ENCODE results near the gene PGLYRP1.

Gene PGLYRP1, protein sequence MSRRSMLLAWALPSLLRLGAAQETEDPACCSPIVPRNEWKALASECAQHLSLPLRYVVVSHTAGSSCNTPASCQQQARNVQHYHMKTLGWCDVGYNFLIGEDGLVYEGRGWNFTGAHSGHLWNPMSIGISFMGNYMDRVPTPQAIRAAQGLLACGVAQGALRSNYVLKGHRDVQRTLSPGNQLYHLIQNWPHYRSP

DNA sequence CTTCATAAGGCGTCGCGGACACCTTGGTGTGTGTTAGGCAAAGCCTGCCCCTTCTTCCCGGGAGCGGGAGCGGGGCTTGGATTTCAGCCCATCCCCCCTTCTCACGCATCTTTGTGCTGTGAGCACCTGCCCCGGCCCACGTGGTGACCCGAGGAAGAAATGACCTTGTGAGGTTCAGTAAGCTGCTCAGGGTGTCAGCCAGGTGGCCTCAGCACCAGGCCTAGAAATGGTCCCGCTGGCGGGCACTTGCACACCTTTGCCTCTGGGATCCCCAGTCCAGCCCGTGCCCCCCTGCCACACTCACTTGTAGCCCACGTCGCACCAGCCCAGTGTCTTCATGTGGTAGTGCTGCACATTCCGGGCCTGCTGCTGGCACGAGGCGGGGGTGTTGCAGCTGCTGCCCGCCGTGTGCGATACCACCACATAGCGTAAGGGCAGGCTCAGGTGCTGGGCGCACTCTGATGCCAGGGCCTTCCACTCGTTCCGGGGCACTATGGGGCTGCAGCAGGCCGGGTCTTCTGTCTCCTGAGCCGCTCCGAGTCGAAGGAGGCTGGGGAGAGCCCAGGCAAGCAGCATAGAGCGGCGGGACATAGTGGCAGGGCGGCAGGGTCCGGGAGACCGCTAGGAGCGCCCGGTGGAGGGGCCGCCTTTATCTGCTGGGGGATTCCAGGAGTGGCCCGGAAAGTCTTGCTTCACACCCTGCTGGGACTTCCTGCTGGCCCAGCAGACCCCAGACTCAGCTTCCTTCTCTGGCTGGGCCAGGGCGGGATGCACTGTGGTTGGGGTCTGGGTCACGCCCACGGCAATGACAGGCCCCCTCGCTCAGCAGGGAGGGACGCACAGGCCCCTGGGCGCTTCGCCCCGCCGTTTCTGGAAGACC is at the start of gene PGLYRP1:
PGLYRP1 (minus strand) TSS at position 623 of the 880 bp plus-strand sequence; CDS start at position 591, 32 bp downstream.
- DNase-seq, result no peak

DNA sequence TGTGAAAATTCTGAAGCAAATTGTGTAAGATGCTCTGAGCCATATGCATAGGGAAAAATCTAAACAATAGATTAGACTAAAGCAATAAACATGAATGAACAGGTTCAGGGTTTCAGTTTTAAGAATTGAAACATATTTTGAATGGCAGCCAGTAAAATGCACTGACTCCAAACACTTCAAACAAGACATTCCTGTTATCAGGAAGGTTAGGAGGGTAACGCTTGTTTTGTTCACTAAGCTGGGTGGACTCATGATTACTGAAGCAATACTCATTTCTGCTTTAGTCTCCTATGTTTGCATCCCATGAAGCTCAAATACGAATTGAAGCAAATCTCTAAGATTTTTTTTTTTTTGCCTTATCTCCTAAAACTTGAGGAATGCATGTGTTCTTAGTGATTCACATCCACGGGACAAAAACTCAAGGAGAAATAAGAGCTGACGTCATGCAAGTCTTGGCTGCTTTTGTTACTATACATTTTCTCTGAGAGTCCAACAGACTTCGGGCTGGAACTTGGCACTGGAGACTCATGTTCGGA is 47.0 kb upstream of the PGLYRP1 start:
- no peak for DNase-seq

DNA sequence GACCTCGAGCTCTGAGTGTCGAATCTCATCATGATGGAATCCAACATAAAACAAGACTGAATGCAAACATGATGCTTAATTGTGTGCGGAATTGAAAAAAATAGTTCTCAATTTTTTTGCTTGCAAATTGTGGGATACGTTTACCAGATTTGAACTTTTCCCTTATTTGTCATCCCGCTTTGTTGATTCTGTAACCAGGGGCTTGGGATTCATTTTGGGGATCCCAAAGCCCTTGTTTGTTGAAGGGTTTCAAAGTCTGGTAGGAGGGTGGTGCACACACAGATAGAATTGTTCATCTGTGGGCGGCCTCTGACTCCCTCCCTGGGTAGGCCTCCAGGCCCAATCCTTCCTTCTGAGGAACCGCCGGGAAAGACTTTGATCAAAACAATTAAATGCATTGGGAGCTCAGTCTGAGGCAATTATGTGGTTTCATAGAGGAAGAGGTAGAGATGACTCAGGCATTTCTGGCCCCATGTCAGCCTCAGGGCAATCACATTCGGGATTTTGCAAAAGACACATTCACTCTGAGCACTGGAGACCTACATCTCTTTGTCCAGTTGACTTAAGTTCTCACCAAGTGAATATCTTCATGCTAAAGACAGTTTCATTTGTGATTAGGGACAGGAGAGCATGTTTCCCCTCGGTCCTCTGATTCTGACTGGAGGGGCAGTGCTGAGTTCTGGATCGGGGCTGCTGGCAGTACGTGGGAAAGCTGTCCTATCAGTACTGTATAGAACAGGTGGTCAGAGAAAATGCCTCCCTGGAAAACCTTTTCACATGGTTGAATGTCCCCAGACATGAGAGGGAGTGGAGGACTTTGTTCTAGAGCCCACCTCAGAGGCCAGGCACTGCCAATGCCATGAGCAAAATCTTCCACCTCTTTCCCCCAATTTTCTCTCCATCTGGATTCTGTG is 45.7 kb upstream of the PGLYRP1 start:
- no peak for DNase-seq

DNA sequence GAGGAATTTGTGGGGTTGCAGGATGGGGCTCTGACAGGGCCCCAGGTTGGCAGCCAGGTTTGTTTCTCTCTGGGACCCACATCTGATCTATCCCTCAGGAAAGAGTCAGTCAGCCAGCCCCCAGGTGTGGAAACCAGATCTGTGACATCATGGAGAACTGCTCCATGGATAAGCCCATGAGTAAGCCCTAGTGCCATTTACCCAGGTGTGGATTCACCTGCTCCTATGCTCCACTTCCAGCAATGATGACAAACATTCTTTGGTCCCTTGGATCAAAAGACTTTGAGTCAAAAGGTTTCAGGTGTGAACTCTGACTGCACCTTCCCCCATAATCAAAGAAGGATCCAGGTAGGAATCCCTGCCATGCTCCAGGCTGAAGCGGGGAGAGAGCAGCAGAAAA is 44.8 kb upstream of the PGLYRP1 start:
- DNase-seq, result no peak

DNA sequence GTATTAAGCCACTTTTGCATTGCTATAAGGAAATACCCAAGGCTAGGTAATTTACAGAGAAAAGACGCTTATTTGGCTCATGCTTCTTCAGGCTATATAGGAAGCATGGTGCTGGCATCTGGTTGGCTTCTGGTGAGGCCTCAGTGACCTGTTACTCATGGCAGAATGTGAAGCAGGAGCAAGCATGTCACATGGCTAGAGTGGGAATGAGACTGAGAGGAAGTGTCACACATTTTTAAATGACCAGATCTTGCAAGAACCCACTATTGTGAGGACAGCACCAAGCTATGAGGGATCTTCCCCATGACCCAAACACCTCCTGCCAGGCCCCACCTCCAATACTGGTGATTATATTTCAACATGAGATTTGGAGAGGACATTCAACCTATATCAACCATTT is 43.6 kb upstream of the PGLYRP1 start:
- no peak for DNase-seq

DNA sequence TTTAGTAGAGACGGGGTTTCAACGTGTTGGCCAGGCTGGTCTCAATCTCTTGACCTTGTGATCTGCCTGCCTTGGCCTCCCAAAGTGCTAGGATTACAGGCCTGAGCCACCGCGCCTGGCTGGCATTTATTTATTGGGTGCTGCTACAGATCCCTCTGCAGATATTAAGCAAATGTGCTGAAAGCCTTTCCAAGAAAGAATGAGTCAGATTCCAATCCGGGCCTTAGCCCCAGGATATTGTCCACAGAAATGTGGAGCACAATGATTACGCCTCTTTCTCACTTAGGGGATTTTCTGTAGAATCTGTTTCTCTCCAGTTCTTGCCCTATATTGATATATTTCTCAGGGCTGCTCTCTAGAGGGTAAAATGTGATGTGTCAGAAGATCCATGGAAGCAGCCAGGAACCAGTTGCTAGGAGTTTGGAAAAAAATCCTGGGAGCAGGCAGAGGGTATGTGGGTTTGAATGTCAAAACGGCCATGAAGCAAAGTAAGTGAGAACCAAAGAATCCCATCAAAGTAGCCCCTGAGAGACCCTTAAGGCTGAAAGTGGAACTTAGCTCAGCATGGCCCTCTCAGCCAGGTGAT is 42.7 kb upstream of the PGLYRP1 start:
- no peak for DNase-seq

DNA sequence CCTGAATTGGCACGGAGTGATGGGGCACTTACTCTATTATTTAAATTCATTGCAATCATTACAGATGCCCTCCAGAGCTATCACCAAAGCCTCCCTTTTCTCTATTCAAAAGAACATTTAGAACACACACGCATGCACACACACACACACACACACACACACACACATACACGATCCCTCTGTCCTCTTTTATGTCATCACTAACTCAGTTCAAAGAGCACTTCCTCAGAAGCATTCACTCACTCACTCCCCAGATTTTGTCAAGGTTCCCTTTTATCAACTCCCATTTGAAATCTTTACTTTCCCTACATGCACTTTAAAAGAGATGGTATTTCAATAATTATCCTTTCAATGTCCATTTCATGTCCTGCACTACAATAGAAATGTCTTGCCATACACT is 40.3 kb upstream of the PGLYRP1 start:
- no peak for DNase-seq

DNA sequence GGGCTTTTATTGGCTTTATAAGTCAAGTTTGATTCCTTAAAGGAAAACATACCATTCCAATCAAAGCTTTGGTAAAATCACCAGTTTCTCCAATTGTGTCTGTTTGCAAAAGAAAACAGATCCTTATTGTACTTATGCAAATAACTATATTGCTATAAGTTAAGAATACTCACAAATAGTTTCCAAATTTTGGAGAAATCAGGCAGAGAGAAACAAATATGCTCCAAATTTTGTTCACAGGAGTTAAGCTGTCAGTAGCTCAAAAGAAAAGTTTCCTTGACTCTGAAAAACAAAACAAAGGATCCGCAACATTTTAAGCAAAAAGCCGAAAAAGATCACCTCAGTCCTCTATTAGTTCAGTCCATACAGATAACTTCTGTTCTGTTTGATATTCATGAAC is 37.2 kb upstream of the PGLYRP1 start:
- no peak for DNase-seq

DNA sequence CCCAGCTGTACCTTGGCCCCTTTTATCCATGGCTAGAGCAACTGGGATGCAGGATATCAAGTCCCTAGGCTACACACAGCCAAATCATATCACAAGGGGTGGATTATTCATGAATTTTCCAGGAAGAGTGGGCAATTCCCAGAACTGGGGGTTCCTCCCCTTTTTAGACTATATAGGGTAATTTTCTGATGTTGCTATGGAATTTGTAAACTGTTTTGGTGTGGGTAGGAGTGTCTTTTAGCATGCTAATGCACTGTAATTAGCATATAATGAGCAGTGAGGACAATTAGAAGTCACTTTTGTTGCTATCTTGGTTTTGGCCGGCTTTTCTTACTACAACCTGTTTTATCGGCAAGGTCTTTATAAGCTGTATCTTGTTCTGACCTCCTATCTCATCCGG is 35.9 kb upstream of the PGLYRP1 start:
- DNase-seq, result no peak

DNA sequence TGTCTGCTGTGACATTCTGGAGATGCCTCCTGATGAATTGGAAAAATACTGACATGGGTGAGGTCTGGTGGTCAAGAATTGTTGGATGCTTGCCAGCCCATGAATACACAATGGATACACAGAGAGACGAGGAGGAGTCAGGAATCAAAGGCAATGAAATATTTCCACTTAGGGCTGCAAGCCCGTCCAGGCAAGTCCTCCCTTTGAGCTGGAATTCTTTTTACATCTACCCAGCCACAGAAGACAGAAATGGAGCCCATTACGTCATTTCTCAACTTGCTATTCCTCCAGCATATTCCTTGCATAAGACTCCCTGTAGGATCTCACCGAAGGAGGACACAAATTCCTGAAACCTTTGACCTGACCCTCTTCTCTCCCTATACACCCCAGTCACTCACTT is 33.7 kb upstream of the PGLYRP1 start:
- no peak for DNase-seq

DNA sequence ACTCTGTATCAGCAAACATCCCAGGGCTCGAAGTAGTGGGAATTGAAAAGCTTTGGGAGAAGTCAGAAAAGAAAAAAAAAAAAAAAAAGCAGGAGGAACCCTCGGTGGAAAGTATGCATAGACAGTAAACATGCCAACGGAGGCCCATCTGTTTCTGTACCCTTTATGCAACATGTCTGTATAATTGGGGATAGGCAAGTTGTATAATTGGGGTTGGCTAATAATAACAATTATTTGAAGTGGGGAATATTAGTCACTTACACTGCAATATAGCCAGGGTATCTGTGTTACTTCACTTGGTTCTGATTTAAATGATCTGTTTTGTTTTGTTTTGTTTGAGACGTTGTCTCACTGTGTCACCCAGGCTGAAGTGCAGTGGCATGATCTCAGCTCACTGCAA is 30.0 kb upstream of the PGLYRP1 start:
- no peak for DNase-seq

DNA sequence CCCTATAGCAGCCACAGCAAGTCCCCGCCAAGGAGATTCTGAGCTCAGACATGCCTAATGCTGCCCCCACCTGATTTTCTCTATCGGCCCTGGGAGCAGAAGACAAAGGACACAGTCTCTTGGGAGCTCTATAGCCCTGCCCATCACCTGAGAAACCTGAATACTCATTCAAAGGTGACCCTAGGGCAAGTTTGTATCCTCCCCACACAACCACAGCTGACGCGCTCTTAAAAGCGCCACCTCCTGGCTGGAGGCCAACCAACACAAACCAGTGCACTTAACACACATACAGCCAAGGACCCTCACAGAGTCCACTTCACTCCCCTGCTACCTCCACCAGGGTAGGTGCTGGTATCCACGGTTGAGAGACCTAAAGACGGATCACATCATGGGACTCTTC is 26.7 kb upstream of the PGLYRP1 start:
- no peak for DNase-seq

DNA sequence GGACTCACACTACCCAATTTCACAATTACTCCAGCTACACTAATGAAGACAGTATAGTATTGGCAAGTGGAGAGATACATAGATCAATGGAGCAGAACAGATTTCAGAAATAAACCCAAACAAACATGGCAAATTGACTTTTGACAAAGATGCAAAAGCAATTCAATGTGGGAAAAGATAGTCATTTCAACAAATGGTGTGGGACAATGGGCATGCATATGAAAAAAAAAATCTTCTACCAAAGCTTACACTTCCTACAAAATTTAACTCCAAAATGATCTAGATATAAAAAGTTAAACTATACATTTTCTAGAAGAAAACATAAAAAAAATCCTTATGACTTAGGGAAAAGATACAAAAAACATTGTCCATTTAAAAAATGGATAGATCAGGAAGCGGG is 20.7 kb upstream of the PGLYRP1 start:
- no peak for DNase-seq

DNA sequence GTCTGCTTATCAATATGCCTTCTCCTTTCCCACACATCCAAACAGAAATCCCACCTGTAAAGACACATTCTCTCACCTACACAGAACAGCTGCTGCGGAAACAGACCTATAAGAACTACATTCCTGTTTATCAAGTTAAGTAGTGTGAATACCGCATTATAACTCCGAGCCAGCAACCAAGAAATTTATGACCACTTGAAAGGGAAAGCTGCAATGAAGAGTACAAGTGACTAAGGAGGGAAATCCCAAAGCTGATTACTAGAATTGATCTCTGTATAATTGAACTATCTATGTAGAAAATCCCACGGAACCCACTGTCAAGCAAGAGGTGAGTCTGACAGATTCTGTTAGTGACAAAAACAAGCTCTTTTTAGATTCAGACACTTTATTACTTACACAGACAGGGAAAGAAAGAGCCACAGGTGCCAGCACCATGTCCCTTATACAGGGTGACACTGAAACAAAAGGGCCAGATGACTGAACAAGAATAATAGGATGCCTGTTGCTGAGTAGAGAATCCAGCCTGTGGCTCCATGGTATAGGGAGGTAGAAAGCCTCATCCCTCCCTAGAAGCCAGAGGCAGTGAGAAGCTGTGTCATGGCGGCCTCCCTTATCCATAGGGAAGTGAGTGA is 19.5 kb upstream of the PGLYRP1 start:
- no peak for DNase-seq

DNA sequence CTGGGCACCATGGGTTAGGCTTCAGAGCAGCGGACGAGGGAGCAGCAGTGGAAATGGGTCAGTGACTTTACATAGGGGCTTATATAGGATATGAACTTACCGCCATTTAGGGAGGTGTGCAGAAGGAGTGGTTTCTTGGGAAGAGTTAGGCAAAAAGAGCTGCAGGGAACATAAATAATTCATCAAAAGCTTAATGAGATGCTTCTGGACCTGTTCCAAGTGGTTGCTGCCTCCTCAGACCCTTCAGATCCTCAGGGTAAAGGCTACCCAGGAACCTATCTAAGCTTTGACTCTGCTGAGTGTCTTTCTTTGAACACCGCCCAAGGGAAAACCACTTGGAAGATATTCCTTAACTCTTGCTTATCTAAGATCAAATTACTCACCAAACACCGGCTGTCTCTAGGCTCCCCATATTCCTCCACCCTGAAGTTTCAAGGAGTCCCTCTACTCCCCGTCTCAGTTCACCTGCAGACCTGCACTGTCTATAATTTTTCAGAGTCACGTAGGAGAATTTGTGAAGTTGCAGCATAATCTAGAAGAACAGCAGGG is 18.2 kb upstream of the PGLYRP1 start, which contains the start of gene IGFL4:
IGFL4 (minus strand) TSS at position 51 of the 549 bp plus-strand sequence; CDS start at position 11, 40 bp downstream.
- DNase-seq, result no peak

DNA sequence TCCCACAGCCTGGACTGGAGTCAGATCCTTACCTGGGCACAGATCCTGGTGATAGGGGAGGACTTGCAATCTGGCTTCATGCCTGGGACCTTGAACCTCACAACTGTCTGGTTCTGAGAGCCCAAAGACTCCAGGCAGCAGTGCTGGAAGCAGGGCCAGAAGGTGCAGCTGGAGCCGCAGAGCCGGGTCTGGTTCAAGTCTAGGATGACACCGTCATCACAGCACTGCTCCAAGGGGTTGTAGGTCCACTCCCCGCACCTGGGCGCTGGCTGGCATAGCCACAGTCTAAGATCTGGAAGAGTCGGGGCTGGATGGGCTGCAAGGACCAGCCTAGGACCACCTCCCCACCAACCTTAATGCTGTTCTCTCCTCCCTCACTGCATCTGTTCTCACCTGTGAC is 17.3 kb upstream of the PGLYRP1 start:
- no peak for DNase-seq

DNA sequence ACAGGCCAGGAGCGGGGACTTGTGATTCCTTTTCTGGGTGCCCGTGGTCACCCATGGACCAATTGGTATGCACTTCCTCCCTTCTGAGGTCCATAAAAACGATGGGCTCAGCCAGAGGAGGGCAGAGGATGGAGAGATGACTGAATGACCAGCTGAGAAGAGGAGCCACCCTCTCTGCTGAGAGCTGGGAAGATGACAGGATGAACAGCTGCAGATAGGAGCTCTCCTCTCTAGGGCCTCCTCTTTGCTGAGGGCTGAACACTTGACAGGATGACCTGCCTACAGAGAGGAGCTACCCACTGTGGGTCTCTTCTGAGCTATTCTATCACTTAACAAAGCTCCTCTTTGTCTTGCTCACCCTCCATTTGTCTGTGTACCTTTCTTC is 13.9 kb upstream of the PGLYRP1 start:
- DNase-seq, result no peak

DNA sequence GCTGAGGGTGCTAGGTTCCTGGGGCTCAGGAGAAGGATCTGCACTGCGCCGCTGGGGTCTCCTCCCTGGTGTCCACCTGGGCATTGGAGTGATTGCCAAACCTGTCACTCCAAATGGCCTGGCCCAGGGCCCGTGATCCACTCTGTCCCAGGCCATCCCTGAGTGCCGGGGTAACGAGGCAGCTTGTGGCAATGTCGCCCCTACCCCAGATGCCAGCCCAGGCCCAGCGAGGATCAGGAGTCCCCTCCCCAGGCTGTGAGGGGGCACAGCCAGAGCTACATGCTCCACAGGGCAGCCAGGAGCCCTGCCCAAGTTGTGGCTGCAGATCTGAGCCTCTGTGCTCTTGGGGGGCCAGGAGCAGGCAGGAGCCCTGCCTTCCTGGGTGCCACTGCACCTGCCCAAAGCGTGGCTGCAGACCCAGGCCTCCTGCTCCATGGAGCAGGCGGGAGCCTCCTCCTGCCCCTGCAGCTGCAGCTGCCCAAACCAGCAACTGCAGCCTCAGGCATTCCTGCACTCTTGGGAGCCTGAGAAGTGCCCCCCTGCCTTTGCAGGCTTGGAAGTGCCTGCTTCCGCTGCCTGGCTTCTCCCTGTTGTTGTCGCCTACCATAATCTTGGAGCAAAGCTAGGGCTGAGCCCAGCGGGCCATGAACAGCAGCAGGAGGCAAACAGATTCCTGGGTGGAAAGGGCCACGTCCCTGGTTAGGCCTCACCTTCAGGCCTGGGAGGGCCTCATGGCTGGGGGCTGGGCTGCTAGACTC is 13.3 kb upstream of the PGLYRP1 start:
- no peak for DNase-seq

DNA sequence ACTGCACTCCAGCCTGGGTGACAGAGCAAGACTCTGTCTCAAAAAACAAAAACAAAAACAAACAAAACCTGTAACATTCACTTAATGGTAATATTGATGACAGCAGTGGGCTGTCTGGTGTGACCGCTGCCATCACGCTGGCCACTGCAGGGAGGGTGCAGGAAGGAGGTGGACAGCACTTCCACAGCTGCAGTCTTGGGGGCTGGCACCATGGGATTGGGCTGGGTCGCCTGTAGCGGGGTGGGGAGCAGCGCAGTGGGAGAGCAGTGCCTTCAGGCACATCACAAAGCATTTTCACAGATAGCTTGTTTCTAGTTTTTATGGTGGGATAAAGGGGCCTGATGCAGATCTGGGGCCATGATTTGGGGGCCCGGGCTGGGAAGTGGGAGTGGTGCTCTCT is 12.7 kb upstream of the PGLYRP1 start:
- no peak for DNase-seq

DNA sequence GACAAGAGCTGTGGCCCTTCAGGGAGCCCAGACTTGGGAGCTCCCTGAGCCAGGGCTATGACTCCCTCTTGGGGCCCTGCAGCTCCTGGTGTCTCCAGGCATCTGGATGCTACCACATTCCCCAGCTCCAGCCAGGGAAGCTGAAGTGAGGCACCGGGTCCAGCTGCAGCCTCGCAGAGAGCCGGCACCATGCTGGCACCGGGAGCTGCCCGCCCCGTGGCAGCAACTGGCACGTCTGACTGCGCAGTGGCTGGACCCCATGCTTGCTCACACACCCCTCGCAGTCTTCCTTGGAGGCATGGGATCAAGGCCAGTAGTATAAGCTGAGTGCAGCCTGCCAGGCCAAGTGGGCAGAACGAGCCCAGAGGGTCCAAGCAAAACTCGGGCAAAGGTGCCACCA is 10.5 kb upstream of the PGLYRP1 start:
- DNase-seq, result no peak

DNA sequence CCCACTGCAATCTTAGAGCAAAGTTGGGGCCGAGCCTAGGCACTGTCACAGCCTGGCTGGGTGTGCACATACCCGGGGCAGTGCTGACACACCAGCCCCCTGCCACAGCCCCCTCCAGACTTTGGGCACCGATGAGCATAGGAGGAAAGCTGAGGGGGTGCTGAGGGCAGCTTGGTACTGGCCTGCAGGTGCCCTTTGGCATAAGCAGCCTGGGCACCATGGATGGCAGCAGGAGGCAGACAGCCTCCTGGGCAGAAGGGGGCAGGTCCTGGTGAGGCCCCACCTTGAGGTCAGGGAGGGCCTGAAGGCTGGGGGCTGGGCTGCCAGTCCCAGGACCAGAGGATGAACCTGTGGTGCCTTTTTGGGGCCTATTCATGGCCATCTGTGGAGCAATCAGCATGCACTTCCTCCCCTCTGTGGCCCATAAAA is 9.8 kb upstream of the PGLYRP1 start:
- DNase-seq, result no peak

Measured in activated CD4-positive, alpha-beta T cell treated with anti-CD3 and anti-CD28 coated beads, Interleukin-10, Interleukin-2, amounts not matched to agents 100 ng/mL and 50 ng/mL, durations not matched to agents 16 hours and 8 hours (primary cell).